GM12878 (cell line): ENCODE measurements around the gene NLRC5. TPM values are rescaled to one million over a fixed set of nuclear protein-coding genes. Genes with fewer than 3 reads are reported as not detected.

Source experiments
- ATAC-seq: fragments of 200-7000 bp; cut with Tn5 transposase; 3 replicates; pipeline ENCODE4 v1.9.1; 2020; ENCODE audit warnings: mild to moderate bottlenecking, moderate library complexity
- BruUV-seq: library from RNA; stranded (reverse); fragments of 400-500 nt; replicated peaks from 2 replicates; lab custom pipeline; 2021; lab: Mats Ljungman, UMichigan
- CTCF ChIA-PET: fragments of 300-600 bp; sonication (Branson Sonifier 250); formaldehyde crosslinking; extraction: SDS; loops from one replicate; lab custom pipeline; 2021; ENCODE audit warnings: inconsistent platforms; lab: Yijun Ruan, JAX
- POLR2A ChIA-PET: fragments of 350-600 bp; formaldehyde crosslinking; extraction: SDS; loops from one replicate; lab custom pipeline; 2021; ENCODE audit warnings: inconsistent platforms; lab: Charles Lee
- RAD21 ChIA-PET: fragments of 300-600 bp; sonication (Branson Sonifier 250); formaldehyde crosslinking; loops from one replicate; lab custom pipeline; 2023; ENCODE audit warnings: antibody characterized with exemption; ENCODE audit not compliant: unreplicated experiment; lab: Charles Lee
- SMC1A ChIA-PET: fragments of 300-600 bp; sonication (Branson Sonifier 250); formaldehyde crosslinking; loops from one replicate; lab custom pipeline; 2023; ENCODE audit not compliant: unreplicated experiment, uncharacterized antibody; lab: Charles Lee
- DNase-seq: peaks from one replicate; pipeline ENCODE4 v3.0.0-alpha.2; 2011; ENCODE audit warnings: low read depth, low spot score
- FAIRE-seq: peaks from 3 replicates; lab custom pipeline; 2011; peaks lifted over from hg19 to GRCh38; lab: Jason Lieb, UNC
- H2AFZ ChIP-seq: 2 replicates; pipeline ENCODE4 v1.6.0; 2011; ENCODE audit warnings: low read depth, low read length, control low read depth; ENCODE audit not compliant: control insufficient read depth
- H3K27ac ChIP-seq: 2 replicates; pipeline ENCODE4 v1.5.1; 2011; ENCODE audit warnings: control low read depth; ENCODE audit not compliant: control insufficient read depth, insufficient read depth
- H3K27me3 ChIP-seq, 2 experiments: replicated peaks in 1 of 2; 2 replicates each; pipeline versions ENCODE4 v1.6.0 to v1.6.1; 2011; ENCODE audit warnings: low read length in 1 of 2; ENCODE audit not compliant: control insufficient read depth in 2 of 2, insufficient read depth in 2 of 2
- H3K36me3 ChIP-seq, 2 experiments: 2 replicates each; pipeline ENCODE4 v1.5.1; 2011; ENCODE audit warnings: low read length in 1 of 2; ENCODE audit not compliant: control insufficient read depth in 2 of 2, insufficient read depth in 2 of 2
- H3K4me1 ChIP-seq: 2 replicates; pipeline ENCODE4 v1.6.1; 2011; ENCODE audit warnings: mild to moderate bottlenecking, low read length, moderate library complexity, mixed read lengths; ENCODE audit not compliant: control insufficient read depth, insufficient read depth
- H3K4me2 ChIP-seq: 2 replicates; pipeline ENCODE4 v1.6.0; 2011; ENCODE audit warnings: control low read depth; ENCODE audit not compliant: control insufficient read depth, insufficient read depth
- H3K4me3 ChIP-seq: fragments of 200-600 bp; sonication (generic); 2 replicates; pipeline ENCODE4 v1.5.1; 2016
- H3K79me2 ChIP-seq: 2 replicates; pipeline ENCODE4 v1.6.0; 2011; ENCODE audit warnings: low read length; ENCODE audit not compliant: control insufficient read depth, insufficient read depth
- H3K9ac ChIP-seq: 2 replicates; pipeline ENCODE4 v1.8.0; 2011; ENCODE audit warnings: low read length, control low read depth, mixed read lengths; ENCODE audit not compliant: control insufficient read depth, insufficient read depth
- H3K9me3 ChIP-seq: replicated peaks from 3 replicates; pipeline ENCODE4 v1.5.1; 2011; ENCODE audit warnings: mild to moderate bottlenecking, low read length; ENCODE audit not compliant: control insufficient read depth, insufficient read depth
- H4K20me1 ChIP-seq: 2 replicates; pipeline ENCODE4 v1.6.0; 2011; ENCODE audit not compliant: control insufficient read depth, insufficient read depth
- DPF2 ChIP-seq: fragments of 450-650 bp; IDR thresholded peaks from 2 replicates; pipeline ENCODE4 v1.6.1; 2017; ENCODE audit warnings: mild to moderate bottlenecking
- HDAC2 ChIP-seq: fragments of 200-600 bp; sonication (generic); IDR thresholded peaks from 2 replicates; pipeline ENCODE4 v1.6.1; 2017
- POLR2A ChIP-seq: IDR thresholded peaks from 2 replicates; pipeline ENCODE4 v1.6.1; 2011; ENCODE audit warnings: low read depth, mild to moderate bottlenecking, low read length
- POLR2AphosphoS5 ChIP-seq: IDR thresholded peaks from 2 replicates; pipeline ENCODE4 v1.6.1; 2011; ENCODE audit warnings: mild to moderate bottlenecking, low read length, inconsistent platforms
- SMARCA5 ChIP-seq: fragments of 450-650 bp; IDR thresholded peaks from 2 replicates; pipeline ENCODE4 v1.6.1; 2017; ENCODE audit warnings: mild to moderate bottlenecking
- SRF ChIP-seq, 2 experiments: IDR thresholded peaks; 2 replicates each; pipeline ENCODE4 v1.6.1; 2011; ENCODE audit warnings: low read depth in 2 of 2, low read length in 2 of 2, mild to moderate bottlenecking in 1 of 2, moderate library complexity in 1 of 2
- TARDBP ChIP-seq: IDR thresholded peaks from 2 replicates; pipeline ENCODE4 v1.6.1; 2016; ENCODE audit warnings: borderline replicate concordance
- TCF7 ChIP-seq: IDR thresholded peaks from 2 replicates; pipeline ENCODE4 v1.6.1; 2014; ENCODE audit warnings: antibody characterized with exemption, borderline replicate concordance
- WGBS: methylation state at CpG from one replicate; pipeline ENCODE4 v1.1.6; 2016; ENCODE audit warnings: low lambda C conversion rate; ENCODE audit not compliant: insufficient replicate concordance, insufficient coverage; ENCODE audit errors: missing lambda C conversion rate; 5-methylcytosine and 5-hydroxymethylcytosine counted together
- in situ Hi-C: fragments of 300-500 bp; cut with MboI; formaldehyde crosslinking; loops from 9 replicates; pipeline ENCODE4 v1.14.3; 2018; ENCODE audit warnings: mixed read lengths
- intact Hi-C: fragments of 100-400 bp; cut with micrococcal nuclease; formaldehyde crosslinking; loops from one replicate; pipeline ENCODE4 v1.14.2; 2022; ENCODE audit not compliant: unreplicated experiment
- polyA plus RNA-seq, 11 experiments: library from polyadenylated mRNA; depleted of rRNA in 4 of 11; unstranded in 6 of 11; stranded (reverse) in 5 of 11; fragments of >200 nt; fragmentation: Nextera tagmentation in 4 of 11; fragmentation: Illumina TruSeq in 1 of 11; extraction: Ambion mirVana in 4 of 11; extraction: Trizol in 1 of 11; gene quantifications; 1 replicate in 1 of 11; 2 replicates in 10 of 11; pipeline versions ENCODE4 v1.2.1 to v1.2.3, GENCODE V29; 2011 to 2016; ENCODE audit warnings: inconsistent platforms in 2 of 11, missing spikeins in 2 of 11, low read depth in 1 of 11
- total RNA-seq, 4 experiments: library from RNA; depleted of rRNA in 3 of 4; stranded (reverse); fragments of >200 nt in 3 of 4; fragmentation: Illumina TruSeq in 1 of 4; extraction: Trizol in 1 of 4; gene quantifications; 2 replicates each; pipeline versions ENCODE4 v1.2.1 to v1.2.3, GENCODE V29; 2013 to 2021
- TF ChIP-seq, protein P1 (sequence below): IDR thresholded peaks from 2 replicates; pipeline ENCODE4 v1.6.1; 2012; ENCODE audit warnings: low read length, inconsistent platforms
- TF ChIP-seq, protein P2 (sequence below): IDR thresholded peaks from 2 replicates; pipeline ENCODE4 v1.6.1; 2011; ENCODE audit warnings: borderline replicate concordance, low read depth, mild to moderate bottlenecking, moderate library complexity, low read length; ENCODE audit not compliant: insufficient read depth, poor library complexity, severe bottlenecking
- TF ChIP-seq, protein P3 (sequence below): fragments of 450-650 bp; IDR thresholded peaks from 2 replicates; pipeline ENCODE4 v1.6.1; 2016; ENCODE audit warnings: mild to moderate bottlenecking, moderate library complexity, borderline replicate concordance

Gene NLRC5
- total and polyA plus RNA-seq, 10 of the 15 experiments (the other 5 are each of a cell fraction or from before 2014, with no cell fraction given) = 13.1 to 105 (median 57.3) TPM

DNA sequence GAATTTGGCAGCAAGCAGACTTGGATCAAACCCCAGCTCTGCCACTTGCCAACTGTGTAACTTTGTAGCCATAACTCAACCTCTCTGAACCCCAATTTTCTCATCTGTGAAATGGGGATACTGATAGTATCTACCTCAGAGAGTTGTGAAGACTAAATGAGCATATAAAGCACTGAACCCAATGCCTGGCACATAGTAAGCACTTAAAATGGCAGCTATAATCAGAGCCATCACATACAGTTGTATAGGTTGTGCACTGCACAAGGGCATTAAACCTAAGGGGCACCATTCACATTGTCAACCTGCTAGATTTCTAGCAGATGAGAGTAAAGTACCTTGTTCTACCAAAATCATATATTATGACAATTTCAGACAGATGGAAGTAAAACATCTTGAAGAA lies 92.4 kb downstream of the NLRC5 start:
- in situ Hi-C loops = no loop called here
- intact Hi-C loops = no loop called here
- no peaks in the 10 kb centered on the region for H3K79me2 ChIP-seq
- SMC1A ChIA-PET = interaction anchor here (1.0 kb wide), 1 partner anchor 111 kb away, joined by 3 read pairs; no protein-coding TSS in a partner anchor
- peaks cover 0 to 4% of the 10 kb centered on the region in 2 experiments; a peak in 3 of 4 replicates for H3K36me3 ChIP-seq
- no peak overlapping the region for H3K9ac ChIP-seq
- H4K20me1 ChIP-seq = no peaks in the 10 kb centered on the region
- H3K27ac ChIP-seq = no peak overlapping the region
- POLR2A ChIA-PET = no interaction called here
- no peak for ATAC-seq
- CTCF ChIA-PET = interaction anchor here (0.9 to 6.0 kb wide), 2 partner anchors 15 to 117 kb away, joined by 3 to 40 read pairs; no protein-coding TSS in a partner anchor
- no peaks in the 10 kb centered on the region for H3K4me1 ChIP-seq
- DNase-seq = no peak
- no peak overlapping the region for H3K4me3 ChIP-seq
- no peak overlapping the region for H3K4me2 ChIP-seq
- no peak overlapping the region for H2AFZ ChIP-seq
- no TSS peak for BruUV-seq
- no peak for FAIRE-seq
- no peaks in the 10 kb centered on the region for H3K27me3 ChIP-seq
- TF ChIP-seq TARDBP (no peak), SMARCA5 (peak; percentile 80; the same call in 1 of the 2 replicates), HDAC2 (no peak), SRF (IDR thresholded peaks at IDR 0.05; ENCODE audit: low read depth in 2 of 2, low read length in 2 of 2) (no peak)
- TF ChIP-seq, all 136 proteins: peak for 1
- RAD21 ChIA-PET = interaction anchor here (1.3 kb wide), 1 partner anchor 118 kb away, joined by 3 read pairs; no protein-coding TSS in a partner anchor
- H3K9me3 ChIP-seq = no peaks in the 10 kb centered on the region

DNA sequence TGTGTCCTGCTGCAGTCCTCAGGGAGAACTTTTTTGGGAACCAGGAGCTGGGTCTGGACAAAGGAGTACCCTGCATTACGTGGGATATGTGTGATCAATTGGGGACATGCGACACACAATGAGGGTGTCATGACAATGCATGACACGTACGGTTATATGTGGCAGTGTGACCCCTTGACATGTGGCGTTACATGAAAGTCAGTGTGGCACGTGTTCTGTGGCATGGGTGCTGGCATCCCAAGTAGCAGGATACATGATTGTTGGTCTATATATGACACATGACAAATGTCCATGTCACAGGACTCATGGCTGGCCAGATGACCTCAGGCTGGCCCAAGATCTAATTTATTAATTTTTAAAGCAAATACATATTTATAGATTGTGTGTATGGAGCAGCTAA lies 93.3 kb downstream of the NLRC5 start:
- ChIA-PET SMC1A (interaction anchor here (1.0 to 2.2 kb wide), 5 partner anchors 25 to 118 kb away, joined by 3 to 8 read pairs (median 6); no protein-coding TSS in a partner anchor), POLR2A (no interaction called here), CTCF (interaction anchor here (0.7 to 6.0 kb wide), 13 partner anchors 13 to 438 kb away, joined by 3 to 40 read pairs (median 3); no protein-coding TSS in a partner anchor)
- Histone ChIP-seq H3K36me3 (peaks cover 0 to 3% of the 10 kb centered on the region in 2 experiments; a peak in 3 of 4 replicates), H4K20me1 (no peaks in the 10 kb centered on the region), H2AFZ (no peak overlapping the region), H3K79me2 (no peaks in the 10 kb centered on the region), H3K9me3 (no peaks in the 10 kb centered on the region), H3K27ac (no peak overlapping the region), H3K4me3 (no peak overlapping the region), H3K27me3 (no peaks in the 10 kb centered on the region), H3K4me2 (no peak overlapping the region), H3K9ac (no peak overlapping the region)
- no TSS peak for BruUV-seq
- DNase-seq = no peak
- intact Hi-C loops (no loop called here), in situ Hi-C loops (no loop called here)
- 78% methylated on average over 6 of the region's 6 CpGs for WGBS
- TF ChIP-seq, protein P1, sequence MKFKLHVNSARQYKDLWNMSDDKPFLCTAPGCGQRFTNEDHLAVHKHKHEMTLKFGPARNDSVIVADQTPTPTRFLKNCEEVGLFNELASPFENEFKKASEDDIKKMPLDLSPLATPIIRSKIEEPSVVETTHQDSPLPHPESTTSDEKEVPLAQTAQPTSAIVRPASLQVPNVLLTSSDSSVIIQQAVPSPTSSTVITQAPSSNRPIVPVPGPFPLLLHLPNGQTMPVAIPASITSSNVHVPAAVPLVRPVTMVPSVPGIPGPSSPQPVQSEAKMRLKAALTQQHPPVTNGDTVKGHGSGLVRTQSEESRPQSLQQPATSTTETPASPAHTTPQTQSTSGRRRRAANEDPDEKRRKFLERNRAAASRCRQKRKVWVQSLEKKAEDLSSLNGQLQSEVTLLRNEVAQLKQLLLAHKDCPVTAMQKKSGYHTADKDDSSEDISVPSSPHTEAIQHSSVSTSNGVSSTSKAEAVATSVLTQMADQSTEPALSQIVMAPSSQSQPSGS = no peak
- TF ChIP-seq POLR2AphosphoS5 (0 out of 2 replicates have a peak, but pooled peaks have one; percentile 28), TCF7 (no peak), DPF2 (no peak), POLR2A (0 out of 2 replicates have a peak, but pooled peaks have one; percentile 24)
- TF ChIP-seq, protein P2, sequence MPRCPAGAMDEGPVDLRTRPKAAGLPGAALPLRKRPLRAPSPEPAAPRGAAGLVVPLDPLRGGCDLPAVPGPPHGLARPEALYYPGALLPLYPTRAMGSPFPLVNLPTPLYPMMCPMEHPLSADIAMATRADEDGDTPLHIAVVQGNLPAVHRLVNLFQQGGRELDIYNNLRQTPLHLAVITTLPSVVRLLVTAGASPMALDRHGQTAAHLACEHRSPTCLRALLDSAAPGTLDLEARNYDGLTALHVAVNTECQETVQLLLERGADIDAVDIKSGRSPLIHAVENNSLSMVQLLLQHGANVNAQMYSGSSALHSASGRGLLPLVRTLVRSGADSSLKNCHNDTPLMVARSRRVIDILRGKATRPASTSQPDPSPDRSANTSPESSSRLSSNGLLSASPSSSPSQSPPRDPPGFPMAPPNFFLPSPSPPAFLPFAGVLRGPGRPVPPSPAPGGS = peak; percentile 71
- TF ChIP-seq, protein P3, sequence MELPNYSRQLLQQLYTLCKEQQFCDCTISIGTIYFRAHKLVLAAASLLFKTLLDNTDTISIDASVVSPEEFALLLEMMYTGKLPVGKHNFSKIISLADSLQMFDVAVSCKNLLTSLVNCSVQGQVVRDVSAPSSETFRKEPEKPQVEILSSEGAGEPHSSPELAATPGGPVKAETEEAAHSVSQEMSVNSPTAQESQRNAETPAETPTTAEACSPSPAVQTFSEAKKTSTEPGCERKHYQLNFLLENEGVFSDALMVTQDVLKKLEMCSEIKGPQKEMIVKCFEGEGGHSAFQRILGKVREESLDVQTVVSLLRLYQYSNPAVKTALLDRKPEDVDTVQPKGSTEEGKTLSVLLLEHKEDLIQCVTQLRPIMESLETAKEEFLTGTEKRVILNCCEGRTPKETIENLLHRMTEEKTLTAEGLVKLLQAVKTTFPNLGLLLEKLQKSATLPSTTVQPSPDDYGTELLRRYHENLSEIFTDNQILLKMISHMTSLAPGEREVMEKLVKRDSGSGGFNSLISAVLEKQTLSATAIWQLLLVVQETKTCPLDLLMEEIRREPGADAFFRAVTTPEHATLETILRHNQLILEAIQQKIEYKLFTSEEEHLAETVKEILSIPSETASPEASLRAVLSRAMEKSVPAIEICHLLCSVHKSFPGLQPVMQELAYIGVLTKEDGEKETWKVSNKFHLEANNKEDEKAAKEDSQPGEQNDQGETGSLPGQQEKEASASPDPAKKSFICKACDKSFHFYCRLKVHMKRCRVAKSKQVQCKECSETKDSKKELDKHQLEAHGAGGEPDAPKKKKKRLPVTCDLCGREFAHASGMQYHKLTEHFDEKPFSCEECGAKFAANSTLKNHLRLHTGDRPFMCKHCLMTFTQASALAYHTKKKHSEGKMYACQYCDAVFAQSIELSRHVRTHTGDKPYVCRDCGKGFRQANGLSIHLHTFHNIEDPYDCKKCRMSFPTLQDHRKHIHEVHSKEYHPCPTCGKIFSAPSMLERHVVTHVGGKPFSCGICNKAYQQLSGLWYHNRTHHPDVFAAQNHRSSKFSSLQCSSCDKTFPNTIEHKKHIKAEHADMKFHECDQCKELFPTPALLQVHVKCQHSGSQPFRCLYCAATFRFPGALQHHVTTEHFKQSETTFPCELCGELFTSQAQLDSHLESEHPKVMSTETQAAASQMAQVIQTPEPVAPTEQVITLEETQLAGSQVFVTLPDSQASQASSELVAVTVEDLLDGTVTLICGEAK = no peak
- TF ChIP-seq, all 136 proteins: peak for 3
- FAIRE-seq = no peak
- RAD21 ChIA-PET = interaction anchor here (0.6 to 1.3 kb wide), 2 partner anchors 119 to 219 kb away, joined by 3 read pairs; no protein-coding TSS in a partner anchor
- ATAC-seq = no peak
- H3K4me1 ChIP-seq = no peaks in the 10 kb centered on the region
